K562 (cell line): ENCODE results near the gene USH2A. TPM values are rescaled to one million over a fixed set of nuclear protein-coding genes. Genes with fewer than 3 reads are reported as not detected.

Source experiments
- ARHGAP35 ChIP-seq: fragments of 450-650 bp; IDR thresholded peaks from 2 replicates; pipeline ENCODE4 v1.6.1; 2018; ENCODE audit not compliant: partially characterized antibody
- ARID1B ChIP-seq: fragments of 450-650 bp; IDR thresholded peaks from 2 replicates; pipeline ENCODE4 v1.6.1; 2016; ENCODE audit warnings: antibody characterized with exemption, mild to moderate bottlenecking, inconsistent platforms
- BCOR ChIP-seq: fragments of 450-650 bp; IDR thresholded peaks from 2 replicates; pipeline ENCODE4 v1.6.1; 2016
- CBFA2T2 ChIP-seq: fragments of 450-650 bp; conservative IDR thresholded peaks from 2 replicates; pipeline ENCODE4 v1.6.1; 2017; ENCODE audit warnings: mild to moderate bottlenecking
- EGR1 ChIP-seq: fragments of 450-650 bp; conservative IDR thresholded peaks from 2 replicates; pipeline ENCODE4 v1.6.1; 2017; ENCODE audit warnings: mild to moderate bottlenecking
- HMGN3 ChIP-seq: IDR thresholded peaks from 2 replicates; pipeline ENCODE4 v1.6.1; 2011; ENCODE audit warnings: borderline replicate concordance, low read depth, mild to moderate bottlenecking, mixed read lengths, low read length; ENCODE audit not compliant: insufficient read length; ENCODE audit errors: extremely low read depth
- HOMEZ ChIP-seq: fragments of 250-450 bp; sonication (Bioruptor Pico); IDR thresholded peaks from 2 replicates; pipeline ENCODE4 v1.4.0; 2020; ENCODE audit warnings: mild to moderate bottlenecking, moderate library complexity
- MECOM ChIP-seq: fragments of 250-450 bp; sonication (Bioruptor Pico); IDR thresholded peaks from 2 replicates; pipeline ENCODE4 v1.8.0; 2022; ENCODE audit warnings: inconsistent platforms
- NFXL1 ChIP-seq: fragments of 450-650 bp; formaldehyde crosslinking; IDR thresholded peaks from 2 replicates; pipeline ENCODE4 v1.4.0; 2021; ENCODE audit warnings: mild to moderate bottlenecking
- RREB1 ChIP-seq: fragments of 250-450 bp; sonication (Bioruptor Pico); IDR thresholded peaks from 2 replicates; pipeline ENCODE4 v1.4.0; 2020
- SRSF1 ChIP-seq: fragments of 200-400 bp; formaldehyde crosslinking; IDR thresholded peaks from 2 replicates; pipeline ENCODE4 v1.6.1; 2017; ENCODE audit warnings: mild to moderate bottlenecking, low read depth, low read length, moderate library complexity
- TSC22D4 ChIP-seq: fragments of 450-650 bp; IDR thresholded peaks from 2 replicates; pipeline ENCODE4 v1.6.1; 2016; ENCODE audit warnings: missing genetic modification characterization, missing biosample characterization, control low read depth
- ZNF354B ChIP-seq: fragments of 250-450 bp; sonication (Bioruptor Pico); IDR thresholded peaks from 2 replicates; pipeline ENCODE4 v1.4.0; 2020
- ZNF512 ChIP-seq: IDR thresholded peaks from 2 replicates; pipeline ENCODE4 v1.6.1; 2016; ENCODE audit warnings: missing genetic modification characterization, missing compliant biosample characterization
- ZNF644 ChIP-seq: fragments of 200-800 bp; sonication (Bioruptor generic); IDR thresholded peaks from 2 replicates; pipeline ENCODE4 v1.6.1; 2016; ENCODE audit warnings: low read depth, missing genetic modification characterization, missing compliant biosample characterization
- polyA plus RNA-seq, 8 experiments: library from polyadenylated mRNA; depleted of rRNA in 4 of 8; stranded (reverse) in 5 of 8; unstranded in 3 of 8; fragments of >200 nt; fragmentation: Nextera tagmentation in 2 of 8; fragmentation: Illumina TruSeq in 1 of 8; extraction: Ambion mirVana in 2 of 8; extraction: Trizol in 1 of 8; gene quantifications; 2 replicates each; pipeline versions ENCODE4 v1.2.1 to v1.2.3, GENCODE V29; 2011 to 2014; ENCODE audit warnings: inconsistent platforms in 1 of 8, missing spikeins in 1 of 8
- total RNA-seq, 7 experiments: library from RNA; depleted of rRNA in 6 of 7; stranded (reverse); fragments of >200 nt in 6 of 7; fragmentation: Illumina TruSeq in 2 of 7; extraction: Trizol in 2 of 7; gene quantifications; 2 replicates each; pipeline versions ENCODE4 v1.2.1 to v1.2.3, GENCODE V29; 2011 to 2021; ENCODE audit warnings: low replicate concordance in 1 of 7

The USH2A gene
- total and polyA plus RNA-seq, 9 of the 15 experiments (the other 6 are each of a cell fraction or from before 2014, with no cell fraction given): under 0.01 TPM; not detected in 7

- no peak for TF ChIP-seq ZNF354B
- TF ChIP-seq HMGN3: no peak
- no peak for TF ChIP-seq BCOR
- no peak for TF ChIP-seq HOMEZ (CRISPR knock-in tag)
- TF ChIP-seq RREB1: no peak
- TF ChIP-seq MECOM: no peak
- no peak for TF ChIP-seq NFXL1 (CRISPR knock-in tag)
- no peak for TF ChIP-seq ARHGAP35
- TF ChIP-seq ZNF644: no peak
- TF ChIP-seq TSC22D4: no peak
- no peak for TF ChIP-seq ZNF512 (tag)
- TF ChIP-seq EGR1: peak; percentile 80
- TF ChIP-seq CBFA2T2: 0 out of 2 replicates have a peak, but pooled peaks have one; percentile 26
- peak; percentile 33; the same call in 1 of the 2 replicates for TF ChIP-seq ARID1B
- TF ChIP-seq SRSF1: no peak
- TF ChIP-seq, all 486 proteins: peak for 6
Measured at GRCh38 chr1:215665215-215665614, 758.0 kb downstream of the USH2A start (continued).
